Neural cell (in vitro differentiated cells): ENCODE results near the gene ATXN3. TPM values are rescaled to one million over a fixed set of nuclear protein-coding genes. Genes with fewer than 3 reads are reported as not detected.

ENCODE experiments used
- H2AFZ ChIP-seq: fragments of 200-600, 300-800 bp; sonication (generic), shearing (Covaris generic); 2 replicates; pipeline ENCODE4 v1.6.0; 2014; ENCODE audit warnings: low read depth, mild to moderate bottlenecking, antibody characterized with exemption, low read length, moderate library complexity
- H3F3A ChIP-seq: fragments of 200-600 bp; shearing (Covaris generic); 2 replicates; pipeline ENCODE4 v1.6.1; 2016; ENCODE audit warnings: mild to moderate bottlenecking, moderate library complexity, mixed read lengths, antibody characterized with exemption, low read length; ENCODE audit not compliant: insufficient read depth, poor library complexity, severe bottlenecking
- H3K27ac ChIP-seq: fragments of 200-600, 300-800 bp; sonication (generic), shearing (Covaris generic); 2 replicates; pipeline ENCODE4 v1.5.1; 2014; ENCODE audit warnings: mild to moderate bottlenecking, low read length, moderate library complexity
- H3K27me3 ChIP-seq: fragments of 300-800, 200-600 bp; sonication (generic), shearing (Covaris generic); 2 replicates; pipeline ENCODE4 v1.6.0; 2014; ENCODE audit warnings: mild to moderate bottlenecking, low read depth, low read length, moderate library complexity; ENCODE audit not compliant: insufficient read depth
- H3K36me3 ChIP-seq: fragments of 300-800, 200-600 bp; sonication (generic), shearing (Covaris generic); 2 replicates; pipeline ENCODE4 v1.5.1; 2014; ENCODE audit warnings: mild to moderate bottlenecking, antibody characterized with exemption, low read length, moderate library complexity; ENCODE audit not compliant: insufficient read depth
- H3K4me2 ChIP-seq: fragments of 300-800, 200-600 bp; sonication (generic), shearing (Covaris generic); 2 replicates; pipeline ENCODE4 v1.6.0; 2014; ENCODE audit warnings: mild to moderate bottlenecking, low read length
- H3K4me3 ChIP-seq: fragments of 300-800, 200-600 bp; sonication (generic), shearing (Covaris generic); 2 replicates; pipeline ENCODE4 v1.5.1; 2014; ENCODE audit warnings: mild to moderate bottlenecking, low read length, moderate library complexity
- H3K79me2 ChIP-seq: fragments of 200-600 bp; shearing (Covaris generic); replicated peaks from 2 replicates; pipeline ENCODE4 v1.6.0; 2014; ENCODE audit warnings: mild to moderate bottlenecking, low read length, moderate library complexity; ENCODE audit not compliant: insufficient read depth
- H3K9ac ChIP-seq: fragments of 300-800, 200-600 bp; sonication (generic), shearing (Covaris generic); 2 replicates; pipeline ENCODE4 v1.6.1; 2016; ENCODE audit warnings: mild to moderate bottlenecking, low read length, mixed read lengths
- H3K9me2 ChIP-seq: fragments of 200-600 bp; shearing (Covaris generic); 2 replicates; pipeline ENCODE4 v1.6.1; 2016; ENCODE audit warnings: mild to moderate bottlenecking, low read length, mixed read lengths; ENCODE audit not compliant: insufficient read depth
- H3K9me3 ChIP-seq: fragments of 200-600, 300-800 bp; sonication (generic), shearing (Covaris generic); 2 replicates; pipeline ENCODE4 v1.6.1; 2016; ENCODE audit warnings: mild to moderate bottlenecking, mixed run types, low read length, moderate library complexity, mixed read lengths
- H4K20me1 ChIP-seq: fragments of 200-600 bp; shearing (Covaris generic); 2 replicates; pipeline ENCODE4 v1.6.1; 2016; ENCODE audit warnings: mild to moderate bottlenecking, mixed run types; ENCODE audit not compliant: insufficient read depth
- EP300 ChIP-seq: fragments of 450-650 bp; conservative IDR thresholded peaks from 2 replicates; pipeline ENCODE4 v1.6.1; 2014; ENCODE audit warnings: antibody characterized with exemption, mild to moderate bottlenecking, moderate library complexity; ENCODE audit not compliant: poor library complexity, severe bottlenecking
- EZH2 ChIP-seq: fragments of 200-600, 300-800 bp; shearing (Covaris generic), sonication (generic); IDR thresholded peaks from 2 replicates; pipeline ENCODE4 v1.6.1; 2014; ENCODE audit warnings: antibody characterized with exemption, low read length, borderline replicate concordance, mild to moderate bottlenecking; ENCODE audit not compliant: insufficient read depth, poor library complexity, severe bottlenecking
- MXI1 ChIP-seq: fragments of 450-650 bp; conservative IDR thresholded peaks from 2 replicates; pipeline ENCODE4 v1.6.1; 2014; ENCODE audit warnings: antibody characterized with exemption, mild to moderate bottlenecking; ENCODE audit not compliant: poor library complexity, severe bottlenecking
- POLR2AphosphoS5 ChIP-seq: IDR thresholded peaks from 2 replicates; pipeline ENCODE4 v1.6.1; 2012
- RAD21 ChIP-seq: fragments of 450-650 bp; conservative IDR thresholded peaks from 2 replicates; pipeline ENCODE4 v1.6.1; 2014; ENCODE audit warnings: antibody characterized with exemption, mild to moderate bottlenecking, moderate library complexity
- REST ChIP-seq: IDR thresholded peaks from 2 replicates; pipeline ENCODE4 v1.6.1; 2012; ENCODE audit warnings: borderline replicate concordance
- SMC3 ChIP-seq: fragments of 450-650 bp; conservative IDR thresholded peaks from 2 replicates; pipeline ENCODE4 v1.6.1; 2014; ENCODE audit warnings: antibody characterized with exemption, mild to moderate bottlenecking, moderate library complexity; ENCODE audit not compliant: poor library complexity
- TAF1 ChIP-seq: IDR thresholded peaks from 2 replicates; pipeline ENCODE4 v1.6.1; 2012; ENCODE audit warnings: low read depth
- polyA plus RNA-seq: library from polyadenylated mRNA; depleted of rRNA; stranded (reverse); fragments of >200 nt; gene quantifications from 2 replicates; pipeline ENCODE4 v1.2.3, GENCODE V29; 2014
- TF ChIP-seq, protein P1 (sequence below): fragments of 450-650 bp; IDR thresholded peaks from 2 replicates; pipeline ENCODE4 v1.5.1; 2014; ENCODE audit warnings: antibody characterized with exemption, mild to moderate bottlenecking, moderate library complexity; ENCODE audit not compliant: poor library complexity, severe bottlenecking

ATXN3 gene
- polyA plus RNA-seq, 1 donor from 2014 or later = 16.7 TPM

DNA sequence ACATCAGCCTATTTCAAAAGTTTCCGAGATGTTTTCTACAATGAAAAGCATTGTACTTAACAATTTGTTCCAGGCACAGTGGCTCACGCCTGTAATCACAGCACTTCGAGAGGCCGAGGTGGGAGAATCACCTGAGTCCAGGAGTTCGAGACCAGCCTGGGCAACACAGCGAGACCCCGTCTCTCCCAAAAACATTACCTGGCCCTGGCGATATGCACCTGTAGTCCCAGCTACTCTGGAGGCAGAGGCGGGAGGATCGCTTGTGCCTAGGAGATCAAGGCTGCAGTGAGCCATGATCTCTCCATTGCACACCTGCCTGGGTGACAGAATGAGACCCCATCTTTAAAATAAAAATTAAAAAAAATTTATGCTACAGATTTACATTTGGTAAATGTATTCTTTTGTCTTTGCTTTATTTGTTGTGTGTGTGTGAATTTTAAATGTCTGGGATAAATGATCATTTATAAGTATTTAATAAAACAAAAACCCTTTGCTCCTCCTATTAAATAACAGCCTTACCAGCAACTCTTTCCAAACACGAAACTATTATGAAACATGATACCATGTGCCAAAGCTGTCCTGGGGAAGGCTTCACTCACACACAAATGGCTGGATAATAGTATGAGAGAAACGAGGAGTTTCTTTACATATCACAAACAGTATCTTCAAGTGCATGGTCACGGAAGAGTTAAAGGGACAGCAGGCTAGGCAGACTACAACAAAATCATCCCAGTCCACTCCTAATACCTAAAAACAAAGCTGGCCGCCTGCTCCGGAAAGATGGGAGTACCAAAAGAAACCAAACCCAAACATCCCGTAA lies 1.1 kb downstream of the ATXN3 start:
- H3K9ac ChIP-seq = peak overlapping the region; percentile 92
- peak overlapping the region; percentile 88 for H3K27ac ChIP-seq
- H3K79me2 ChIP-seq = peaks cover 53% of the 10 kb centered on the region
- no peaks in the 10 kb centered on the region for H3K27me3 ChIP-seq
- no peaks in the 10 kb centered on the region for H3F3A ChIP-seq
- H3K36me3 ChIP-seq = no peaks in the 10 kb centered on the region
- peak overlapping the region; percentile 98 for H2AFZ ChIP-seq
- no peaks in the 10 kb centered on the region for H3K9me3 ChIP-seq
- peak overlapping the region; percentile 97 for H3K4me3 ChIP-seq
- no peaks in the 10 kb centered on the region for H3K9me2 ChIP-seq
- peak overlapping the region; percentile 79 for H3K4me2 ChIP-seq
- no peak for TF ChIP-seq RAD21
- TF ChIP-seq TAF1 = no peak
- TF ChIP-seq EP300 = no peak
- TF ChIP-seq, protein P1, sequence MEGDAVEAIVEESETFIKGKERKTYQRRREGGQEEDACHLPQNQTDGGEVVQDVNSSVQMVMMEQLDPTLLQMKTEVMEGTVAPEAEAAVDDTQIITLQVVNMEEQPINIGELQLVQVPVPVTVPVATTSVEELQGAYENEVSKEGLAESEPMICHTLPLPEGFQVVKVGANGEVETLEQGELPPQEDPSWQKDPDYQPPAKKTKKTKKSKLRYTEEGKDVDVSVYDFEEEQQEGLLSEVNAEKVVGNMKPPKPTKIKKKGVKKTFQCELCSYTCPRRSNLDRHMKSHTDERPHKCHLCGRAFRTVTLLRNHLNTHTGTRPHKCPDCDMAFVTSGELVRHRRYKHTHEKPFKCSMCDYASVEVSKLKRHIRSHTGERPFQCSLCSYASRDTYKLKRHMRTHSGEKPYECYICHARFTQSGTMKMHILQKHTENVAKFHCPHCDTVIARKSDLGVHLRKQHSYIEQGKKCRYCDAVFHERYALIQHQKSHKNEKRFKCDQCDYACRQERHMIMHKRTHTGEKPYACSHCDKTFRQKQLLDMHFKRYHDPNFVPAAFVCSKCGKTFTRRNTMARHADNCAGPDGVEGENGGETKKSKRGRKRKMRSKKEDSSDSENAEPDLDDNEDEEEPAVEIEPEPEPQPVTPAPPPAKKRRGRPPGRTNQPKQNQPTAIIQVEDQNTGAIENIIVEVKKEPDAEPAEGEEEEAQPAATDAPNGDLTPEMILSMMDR = no peak
- no peak for TF ChIP-seq SMC3
- TF ChIP-seq POLR2AphosphoS5 = no peak
- no peak for TF ChIP-seq EZH2
- TF ChIP-seq MXI1 = no peak
- TF ChIP-seq REST = no peak
- no peaks in the 10 kb centered on the region for H4K20me1 ChIP-seq

DNA sequence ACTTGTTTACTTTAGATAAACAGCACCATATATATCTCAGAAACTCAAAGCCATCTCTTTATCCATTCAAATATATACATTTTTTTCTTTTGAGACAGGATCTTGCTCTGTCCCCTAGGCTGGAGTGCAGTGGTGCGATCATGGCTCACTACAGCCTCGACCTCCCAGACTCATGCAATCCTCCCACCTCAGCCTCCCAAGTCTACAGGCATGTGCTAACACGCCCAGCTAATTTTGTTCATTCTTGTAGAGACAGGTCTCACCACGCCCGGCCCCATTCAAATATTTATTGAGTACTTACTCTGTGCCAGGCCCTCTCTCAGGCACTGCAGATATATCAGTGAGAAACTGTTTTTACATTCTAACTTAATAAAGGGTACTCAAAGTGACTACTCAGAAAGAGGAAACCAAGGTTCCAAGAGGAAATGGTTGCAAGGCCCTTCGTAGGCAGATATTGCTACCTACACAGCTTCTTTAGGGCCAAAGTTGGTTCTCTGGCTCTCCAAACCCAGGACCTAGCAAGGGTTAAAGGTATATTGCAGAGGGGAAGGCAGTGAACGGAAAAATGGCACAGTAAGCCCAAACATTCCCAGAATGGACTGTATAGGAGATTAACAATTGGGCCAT lies 2.9 kb downstream of the ATXN3 start:
- Histone ChIP-seq H3K4me3 (peak overlapping the region; percentile 7), H3F3A (no peaks in the 10 kb centered on the region), H3K4me2 (no peak overlapping the region), H2AFZ (no peak overlapping the region), H4K20me1 (no peaks in the 10 kb centered on the region), H3K9ac (no peak overlapping the region), H3K27me3 (no peaks in the 10 kb centered on the region), H3K27ac (no peak overlapping the region), H3K9me2 (no peaks in the 10 kb centered on the region), H3K36me3 (no peaks in the 10 kb centered on the region), H3K9me3 (no peaks in the 10 kb centered on the region), H3K79me2 (peaks cover 70% of the 10 kb centered on the region)
- TF ChIP-seq RAD21 (no peak), REST (no peak), MXI1 (no peak), EP300 (no peak), EZH2 (no peak), POLR2AphosphoS5 (no peak), SMC3 (no peak), TAF1 (no peak)
- TF ChIP-seq, protein P1 = no peak
